Tibial nerve (tissue), 3 donors: Measurements from ENCODE around the gene HDDC3.

Source experiments
- CTCF ChIP-seq, 5 experiments: fragments of 200-600 bp in 3 of 5; fragments of 450-650 bp in 2 of 5; sonication (generic) in 3 of 5; IDR thresholded peaks; one replicate each; pipeline ENCODE4 v1.5.1; 2016 to 2019; ENCODE audit warnings: antibody characterized with exemption in 5 of 5, mild to moderate bottlenecking in 3 of 5, moderate library complexity in 2 of 5
- POLR2A ChIP-seq, 2 donors: fragments of 450-650 bp; IDR thresholded peaks; one replicate each; pipeline ENCODE4 v1.6.1; 2017; ENCODE audit warnings: antibody characterized with exemption in 2 of 2, mild to moderate bottlenecking in 2 of 2, moderate library complexity in 2 of 2

- TF ChIP-seq CTCF (IDR thresholded peaks at IDR 0.05) (no peak), POLR2A (IDR thresholded peaks at IDR 0.05) (peak; percentile 14 to 79)
Measured at GRCh38 chr15:90934949-90935751, 2.8 kb upstream of the HDDC3 start, which contains the start of gene UNC45A.
